ENCODE measurements around the gene FLCN.

The FLCN gene

GRCh38 chr17:17165666-17166308 lies 71.2 kb downstream of the FLCN start:
- H3K9ac ChIP-seq (ENCODE audit: insufficient read length, low read depth), result no peak overlapping the region
- no peak for TF ChIP-seq YY1 (IDR thresholded peaks at IDR 0.05; ENCODE audit: insufficient read depth, insufficient read length)
- TF ChIP-seq ZNF274 (IDR thresholded peaks at IDR 0.05; ENCODE audit: low read depth, low read length), result no peak
- no peak for TF ChIP-seq SUZ12 (IDR thresholded peaks at IDR 0.05; ENCODE audit: extremely low read depth, insufficient read depth, insufficient read length)
- peaks cover 87% of the 10 kb centered on the region for H3K36me3 ChIP-seq (ENCODE audit: insufficient read depth, insufficient read length, low read length)
- DNase-seq (ENCODE audit: low read depth, low spot score), result no peak
- no peak overlapping the region for H3K4me3 ChIP-seq (ENCODE audit: insufficient read length, low read depth)
- peaks cover 5% of the 10 kb centered on the region for H3K4me1 ChIP-seq (ENCODE audit: insufficient read depth, insufficient read length)
- no peaks in the 10 kb centered on the region for H3K9me3 ChIP-seq (ENCODE audit: insufficient read depth, low read length)
- H3K27me3 ChIP-seq (ENCODE audit: insufficient read depth, insufficient read length), result no peaks in the 10 kb centered on the region

GRCh38 chr17:17164676-17165075 lies 72.3 kb downstream of the FLCN start:
- Histone ChIP-seq H3K4me3 (ENCODE audit: insufficient read length, low read depth) (no peak overlapping the region), H3K36me3 (ENCODE audit: insufficient read depth, insufficient read length, low read length) (peaks cover 89% of the 10 kb centered on the region), H3K9ac (ENCODE audit: insufficient read length, low read depth) (no peak overlapping the region), H3K27me3 (ENCODE audit: insufficient read depth, insufficient read length) (no peaks in the 10 kb centered on the region), H3K9me3 (ENCODE audit: insufficient read depth, low read length) (no peaks in the 10 kb centered on the region), H3K4me1 (ENCODE audit: insufficient read depth, insufficient read length) (peaks cover 5% of the 10 kb centered on the region)
- DNase-seq (ENCODE audit: low read depth, low spot score), result no peak
- no peak for TF ChIP-seq SUZ12 (IDR thresholded peaks at IDR 0.05; ENCODE audit: extremely low read depth, insufficient read depth, insufficient read length)
- no peak for TF ChIP-seq YY1 (IDR thresholded peaks at IDR 0.05; ENCODE audit: insufficient read depth, insufficient read length)
- TF ChIP-seq ZNF274 (IDR thresholded peaks at IDR 0.05; ENCODE audit: low read depth, low read length), result no peak

GRCh38 chr17:17164156-17164555 lies 72.8 kb downstream of the FLCN start:
- TF ChIP-seq ZNF274 (IDR thresholded peaks at IDR 0.05; ENCODE audit: low read depth, low read length) (no peak), YY1 (IDR thresholded peaks at IDR 0.05; ENCODE audit: insufficient read depth, insufficient read length) (no peak), SUZ12 (IDR thresholded peaks at IDR 0.05; ENCODE audit: extremely low read depth, insufficient read depth, insufficient read length) (no peak)
- no peak overlapping the region for H3K4me3 ChIP-seq (ENCODE audit: insufficient read length, low read depth)
- H3K4me1 ChIP-seq (ENCODE audit: insufficient read depth, insufficient read length), result peaks cover 5% of the 10 kb centered on the region
- H3K36me3 ChIP-seq (ENCODE audit: insufficient read depth, insufficient read length, low read length), result peaks cover 90% of the 10 kb centered on the region
- no peak for DNase-seq (ENCODE audit: low read depth, low spot score)
- H3K9me3 ChIP-seq (ENCODE audit: insufficient read depth, low read length), result no peaks in the 10 kb centered on the region
- H3K27me3 ChIP-seq (ENCODE audit: insufficient read depth, insufficient read length), result no peaks in the 10 kb centered on the region
- no peak overlapping the region for H3K9ac ChIP-seq (ENCODE audit: insufficient read length, low read depth)
